Uterine smooth muscle cell (primary cell): ENCODE measurements around the gene KNCN. TPM values are rescaled to one million over a fixed set of nuclear protein-coding genes. Genes with fewer than 3 reads are reported as not detected.

Experiments
- total RNA-seq: library from RNA; depleted of rRNA; stranded (reverse); fragments of >200 nt; gene quantifications from 2 replicates; pipeline ENCODE4 v1.2.3, GENCODE V29; 2014

The KNCN gene
- total RNA-seq = not detected in 2 replicates

DNA sequence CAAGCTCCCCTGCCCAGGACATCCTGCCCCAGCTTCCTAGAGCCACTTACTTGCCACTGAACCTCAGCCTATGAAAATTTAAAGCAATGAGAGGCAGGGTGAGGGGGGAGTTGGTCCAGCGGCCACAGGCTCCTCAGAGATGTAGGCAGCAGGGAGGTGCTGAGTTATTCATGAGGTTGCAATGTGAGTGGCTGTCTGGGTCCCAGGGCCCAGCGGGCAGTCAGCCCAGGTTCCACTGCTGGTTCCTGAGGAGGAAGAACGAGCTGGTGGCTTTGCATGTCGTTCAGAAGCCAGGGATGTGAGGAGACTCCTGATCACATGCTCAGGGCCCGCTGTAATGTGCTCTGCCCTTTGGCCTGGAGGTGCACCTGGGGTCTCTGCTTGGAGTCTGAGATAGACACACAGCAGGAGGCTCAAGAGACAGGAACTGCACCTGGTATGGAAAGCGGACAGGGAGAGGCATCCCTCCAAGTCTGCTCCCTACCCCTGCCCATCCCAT lies at the start of gene KNCN:
TSS of gene KNCN (minus strand) at position 51 of the 499 bp plus-strand sequence. CDS start 432 bp downstream, outside the sequence.

Other genes with a start within 250 kb of the KNCN start
- gene LRRC41, start 248.0 kb downstream of the KNCN start, total RNA-seq = 82.4 and 86.3 TPM in 2 replicates
- 508 and 626 TPM in 2 replicates for gene UQCRH, start 247.9 kb downstream of the KNCN start, total RNA-seq
- 13.1 and 17.9 TPM in 2 replicates for gene NSUN4, start 210.8 kb downstream of the KNCN start, total RNA-seq
- gene FAAH, start 157.3 kb downstream of the KNCN start, total RNA-seq = 1.00 and 1.7 TPM in 2 replicates
- not detected in 2 replicates for gene DMBX1, start 61.8 kb downstream of the KNCN start, total RNA-seq
- gene MKNK1, start 52.6 kb upstream of the KNCN start, total RNA-seq = 16.3 and 21.4 TPM in 2 replicates
- 8.5 and 11.7 TPM in 2 replicates for gene MOB3C, start 65.2 kb upstream of the KNCN start, total RNA-seq
- gene ATPAF1, start 116.7 kb upstream of the KNCN start, total RNA-seq = 44.3 and 54.0 TPM in 2 replicates
- not detected in 2 replicates for gene TEX38, start 120.2 kb upstream of the KNCN start, total RNA-seq
- gene EFCAB14, start 167.5 kb upstream of the KNCN start, total RNA-seq = 26.9 and 30.5 TPM in 2 replicates
- gene CYP4B1, start 247.4 kb upstream of the KNCN start, total RNA-seq = not detected in 2 replicates